Cardiac muscle cell (in vitro differentiated cells and primary cell): ENCODE results near the gene MMP2. TPM values are rescaled to one million over a fixed set of nuclear protein-coding genes. Genes with fewer than 3 reads are reported as not detected.

Experiments
- DNase-seq, 2 donors: peaks; one replicate each; pipeline versions ENCODE4 v3.0.0 to v3.0.0-alpha.2; 2010 to 2017; ENCODE audit warnings: low read depth in 1 of 2, low spot score in 1 of 2
- H3K27ac ChIP-seq: fragments of 200-600 bp; sonication (generic); 2 replicates; pipeline ENCODE4 v1.5.1; 2016
- H3K27me3 ChIP-seq: fragments of 200-600 bp; sonication (generic); 2 replicates; pipeline ENCODE4 v1.6.0; 2016; ENCODE audit warnings: control low read depth
- H3K36me3 ChIP-seq: fragments of 200-600 bp; sonication (generic); 2 replicates; pipeline ENCODE4 v1.5.1; 2016; ENCODE audit warnings: control low read depth
- H3K4me1 ChIP-seq: fragments of 200-600 bp; sonication (generic); 2 replicates; pipeline ENCODE4 v1.8.1; 2017; ENCODE audit warnings: low read depth, mild to moderate bottlenecking, mixed run types
- H3K4me3 ChIP-seq: fragments of 200-600 bp; sonication (generic); 2 replicates; pipeline ENCODE4 v1.5.1; 2016; ENCODE audit warnings: mild to moderate bottlenecking
- H3K9me3 ChIP-seq: fragments of 200-600 bp; sonication (generic); 2 replicates; pipeline ENCODE4 v1.5.1; 2017; ENCODE audit warnings: low read depth, mild to moderate bottlenecking, control low read depth
- polyA plus RNA-seq: library from polyadenylated mRNA; unstranded; fragments of >200 nt; fragmentation: Nextera tagmentation; extraction: Ambion mirVana; gene quantifications from 2 replicates; pipeline ENCODE4 v1.2.1, GENCODE V29; 2016
- total RNA-seq: library from RNA; depleted of rRNA; stranded (reverse); fragments of >200 nt; gene quantifications from 2 replicates; pipeline ENCODE4 v1.2.3, GENCODE V29; 2016
- TF ChIP-seq, protein P1 (sequence below): IDR thresholded peaks from 2 replicates; pipeline ENCODE4 v1.5.1; 2012; ENCODE audit warnings: low read depth, mild to moderate bottlenecking, low read length

Gene MMP2
- total and polyA plus RNA-seq, 2 experiments from 2014 or later: 39.9 to 44.3 TPM

DNA sequence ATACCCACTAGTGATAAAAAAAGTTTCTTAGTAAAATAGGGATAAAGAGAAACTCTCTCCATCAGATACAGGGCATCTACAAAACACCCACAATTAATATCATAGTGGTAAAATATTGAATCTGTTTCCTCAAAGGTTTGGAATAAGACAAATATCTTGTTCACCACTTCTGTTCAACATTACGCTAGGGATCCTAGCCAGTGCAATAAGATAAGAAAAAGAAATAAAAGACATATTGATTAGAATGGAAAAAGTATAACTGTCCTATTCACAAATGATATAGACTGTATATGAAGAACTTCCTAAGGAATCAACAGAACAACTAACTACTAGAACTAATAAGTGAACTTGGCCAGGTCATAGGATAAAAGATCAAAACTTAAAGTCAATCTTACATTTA is 42.8 kb downstream of the MMP2 start:
- DNase-seq: no peak
- Histone ChIP-seq H3K27me3 (no peaks in the 10 kb centered on the region), H3K4me1 (no peaks in the 10 kb centered on the region), H3K36me3 (no peaks in the 10 kb centered on the region), H3K4me3 (no peak overlapping the region), H3K9me3 (no peaks in the 10 kb centered on the region), H3K27ac (no peak overlapping the region)
- TF ChIP-seq, protein P1, sequence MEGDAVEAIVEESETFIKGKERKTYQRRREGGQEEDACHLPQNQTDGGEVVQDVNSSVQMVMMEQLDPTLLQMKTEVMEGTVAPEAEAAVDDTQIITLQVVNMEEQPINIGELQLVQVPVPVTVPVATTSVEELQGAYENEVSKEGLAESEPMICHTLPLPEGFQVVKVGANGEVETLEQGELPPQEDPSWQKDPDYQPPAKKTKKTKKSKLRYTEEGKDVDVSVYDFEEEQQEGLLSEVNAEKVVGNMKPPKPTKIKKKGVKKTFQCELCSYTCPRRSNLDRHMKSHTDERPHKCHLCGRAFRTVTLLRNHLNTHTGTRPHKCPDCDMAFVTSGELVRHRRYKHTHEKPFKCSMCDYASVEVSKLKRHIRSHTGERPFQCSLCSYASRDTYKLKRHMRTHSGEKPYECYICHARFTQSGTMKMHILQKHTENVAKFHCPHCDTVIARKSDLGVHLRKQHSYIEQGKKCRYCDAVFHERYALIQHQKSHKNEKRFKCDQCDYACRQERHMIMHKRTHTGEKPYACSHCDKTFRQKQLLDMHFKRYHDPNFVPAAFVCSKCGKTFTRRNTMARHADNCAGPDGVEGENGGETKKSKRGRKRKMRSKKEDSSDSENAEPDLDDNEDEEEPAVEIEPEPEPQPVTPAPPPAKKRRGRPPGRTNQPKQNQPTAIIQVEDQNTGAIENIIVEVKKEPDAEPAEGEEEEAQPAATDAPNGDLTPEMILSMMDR: no peak

DNA sequence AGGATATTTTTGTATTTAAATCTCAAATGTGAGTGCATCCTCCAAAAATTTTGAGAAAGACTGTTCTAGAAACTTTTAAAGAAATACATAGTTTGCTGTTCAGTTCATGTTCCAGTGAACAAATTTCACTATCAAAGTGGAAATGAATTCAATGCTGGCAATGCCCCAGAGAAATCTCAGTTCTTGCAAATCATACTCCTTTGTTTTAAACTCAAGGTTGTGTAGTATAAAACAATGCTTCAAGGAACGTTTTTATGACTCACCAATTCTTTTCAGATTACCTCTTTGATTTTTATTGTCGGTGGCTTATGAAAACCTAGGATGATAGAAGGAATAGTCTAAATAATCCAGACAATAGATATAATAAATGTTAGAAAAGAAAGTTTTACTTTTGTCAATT is 47.4 kb downstream of the MMP2 start:
- Histone ChIP-seq H3K4me3 (no peak overlapping the region), H3K4me1 (no peaks in the 10 kb centered on the region), H3K27me3 (no peaks in the 10 kb centered on the region), H3K27ac (no peak overlapping the region), H3K36me3 (no peaks in the 10 kb centered on the region), H3K9me3 (no peaks in the 10 kb centered on the region)
- TF ChIP-seq, protein P1: no peak
- DNase-seq: peak in 1 of 2 donors; percentile 58

DNA sequence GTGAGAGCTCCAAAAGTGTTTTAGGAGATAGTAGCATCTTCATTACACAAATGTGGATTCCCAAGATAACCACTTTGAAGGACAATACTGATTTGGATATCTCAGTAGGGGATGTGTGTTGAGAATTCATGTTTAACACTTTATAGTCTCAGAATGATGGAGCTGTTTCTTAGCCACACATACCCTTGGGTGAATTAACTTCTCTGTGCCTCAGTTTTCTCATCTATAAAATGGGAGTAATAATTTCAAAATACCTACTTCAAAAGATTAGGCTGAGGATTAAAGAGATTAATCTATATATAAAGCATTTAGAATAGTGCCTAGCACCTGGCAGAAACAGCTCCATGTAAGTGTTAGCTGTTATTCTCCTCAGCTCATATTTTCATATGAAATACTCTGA is 48.9 kb downstream of the MMP2 start:
- TF ChIP-seq, protein P1: no peak
- Histone ChIP-seq H3K9me3 (no peaks in the 10 kb centered on the region), H3K27ac (no peak overlapping the region), H3K4me3 (no peak overlapping the region), H3K27me3 (no peaks in the 10 kb centered on the region), H3K36me3 (no peaks in the 10 kb centered on the region), H3K4me1 (no peaks in the 10 kb centered on the region)
- DNase-seq: no peak

DNA sequence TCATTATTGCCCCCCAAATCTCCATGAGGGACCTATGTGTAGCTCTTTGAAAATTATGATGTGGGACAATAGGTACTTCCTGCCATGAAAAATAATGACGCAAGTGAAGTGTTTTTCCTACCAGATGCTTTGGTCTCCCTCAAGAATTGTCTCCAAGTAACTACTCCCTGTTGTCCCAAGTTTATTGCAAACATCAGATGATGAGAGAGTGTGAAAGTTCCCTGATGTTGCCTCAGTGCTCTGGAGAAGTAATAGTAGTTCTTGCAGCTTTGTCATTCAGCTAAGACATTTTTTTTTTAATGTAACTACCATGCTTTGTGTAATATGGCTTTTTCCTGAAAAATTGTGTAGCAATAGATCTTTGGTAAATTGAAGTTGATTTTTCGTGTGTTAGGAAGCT is 50.0 kb downstream of the MMP2 start:
- Histone ChIP-seq H3K9me3 (no peaks in the 10 kb centered on the region), H3K27me3 (no peaks in the 10 kb centered on the region), H3K4me3 (no peak overlapping the region), H3K36me3 (no peaks in the 10 kb centered on the region), H3K4me1 (no peaks in the 10 kb centered on the region), H3K27ac (no peak overlapping the region)
- TF ChIP-seq, protein P1: no peak
- peak in 1 of 2 donors; percentile 32 for DNase-seq

DNA sequence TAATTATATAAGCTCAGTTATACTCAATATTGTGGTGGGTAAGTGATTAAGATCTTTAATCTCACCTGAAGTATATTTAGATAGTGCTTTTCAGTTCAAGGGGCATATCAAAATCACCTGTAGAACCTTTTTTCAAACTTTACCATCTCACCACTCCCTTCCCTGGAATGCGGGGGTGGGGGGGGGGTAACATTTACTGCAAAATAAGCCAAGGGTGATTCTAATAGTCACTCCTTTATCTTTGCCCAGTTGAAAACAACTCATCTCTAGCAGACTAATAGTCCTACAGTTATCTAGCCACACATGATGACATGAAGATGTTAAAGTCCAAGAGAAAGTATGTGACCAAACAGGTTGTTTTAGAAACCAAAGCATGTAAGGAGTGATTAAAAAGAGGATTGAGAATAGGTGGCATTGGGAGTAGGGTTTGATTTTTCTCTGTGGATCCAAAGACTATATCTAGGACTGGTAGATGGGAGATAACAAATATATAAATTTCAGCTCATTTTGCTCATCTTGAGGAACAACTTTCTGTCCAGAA is 51.4 kb downstream of the MMP2 start:
- DNase-seq: no peak
- no peaks in the 10 kb centered on the region for H3K36me3 ChIP-seq
- no peaks in the 10 kb centered on the region for H3K9me3 ChIP-seq
- no peak overlapping the region for H3K27ac ChIP-seq
- no peaks in the 10 kb centered on the region for H3K27me3 ChIP-seq
- H3K4me1 ChIP-seq: no peaks in the 10 kb centered on the region
- no peak overlapping the region for H3K4me3 ChIP-seq
- TF ChIP-seq, protein P1: no peak

DNA sequence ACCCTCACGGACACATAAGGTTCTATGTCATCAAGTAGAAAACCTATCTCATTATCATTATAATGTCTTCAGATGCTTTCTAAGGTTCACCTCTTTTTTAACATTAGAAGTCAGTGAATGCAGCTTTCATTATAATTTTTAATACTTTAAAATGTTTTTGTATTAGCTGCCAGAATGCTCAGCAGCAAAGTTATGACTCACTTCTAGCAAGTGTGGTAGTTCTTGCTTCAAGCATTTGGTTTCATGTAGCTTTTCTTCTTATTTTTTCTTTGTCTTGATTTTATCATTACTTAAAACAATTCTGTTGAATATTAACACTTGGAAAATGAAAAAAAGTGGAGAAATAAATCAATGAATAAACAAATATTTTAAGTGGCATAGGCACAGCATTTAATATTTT is 53.2 kb downstream of the MMP2 start:
- TF ChIP-seq, protein P1: no peak
- no peaks in the 10 kb centered on the region for H3K36me3 ChIP-seq
- H3K4me3 ChIP-seq: no peak overlapping the region
- DNase-seq: no peak
- H3K27ac ChIP-seq: no peak overlapping the region
- no peaks in the 10 kb centered on the region for H3K9me3 ChIP-seq
- H3K4me1 ChIP-seq: no peaks in the 10 kb centered on the region
- no peaks in the 10 kb centered on the region for H3K27me3 ChIP-seq
